A549 (cell line): Measurements from ENCODE around the gene SLC3A2. TPM values are rescaled to one million over a fixed set of nuclear protein-coding genes. Genes with fewer than 3 reads are reported as not detected.

ENCODE experiments used
- ATAC-seq, 2 experiments: fragments of 200-7000 bp in 1 of 2; fragments of >200 bp in 1 of 2; cut with Nextera tagmentation in 1 of 2; cut with Tn5 transposase in 1 of 2; 3 replicates each; pipeline versions ENCODE4 v1.8.0 to v1.9.1; 2018 to 2020; ENCODE audit warnings: mild to moderate bottlenecking in 1 of 2, moderate library complexity in 1 of 2
- CTCF ChIA-PET: fragments of 300-600 bp; sonication (Branson Sonifier 250); formaldehyde crosslinking; extraction: SDS; loops from one replicate; lab custom pipeline; 2021; ENCODE audit warnings: antibody characterized with exemption, inconsistent platforms; lab: Yijun Ruan, JAX
- POLR2A ChIA-PET: fragments of 350-600 bp; formaldehyde crosslinking; extraction: SDS; loops from one replicate; lab custom pipeline; 2021; ENCODE audit warnings: antibody characterized with exemption, inconsistent platforms; lab: Yijun Ruan, JAX
- DNase-seq, 2 experiments: peaks; one replicate each; pipeline versions ENCODE4 v3.0.0 to v3.0.0-alpha.2; 2011 to 2016; ENCODE audit warnings: low read depth in 1 of 2, low spot score in 1 of 2
- FAIRE-seq: peaks from 2 replicates; lab custom pipeline; 2011; peaks lifted over from hg19 to GRCh38; lab: Jason Lieb, UNC
- H3K27ac ChIP-seq, 2 experiments: fragments of >200 bp; sonication (Bioruptor Twin); formaldehyde crosslinking; 3 replicates each; pipeline ENCODE4 v1.5.1; 2016 to 2017
- H3K4me1 ChIP-seq: fragments of >200 bp; sonication (Bioruptor Twin); formaldehyde crosslinking; 3 replicates; pipeline ENCODE4 v1.6.1; 2016
- H3K4me2 ChIP-seq: fragments of >200 bp; sonication (Bioruptor Twin); formaldehyde crosslinking; 3 replicates; pipeline ENCODE4 v1.6.1; 2016
- H3K4me3 ChIP-seq: fragments of >200 bp; sonication (Bioruptor Twin); formaldehyde crosslinking; 3 replicates; pipeline ENCODE4 v1.5.1; 2016
- H3K9me3 ChIP-seq: fragments of >200 bp; sonication (Bioruptor Twin); formaldehyde crosslinking; 3 replicates; pipeline ENCODE4 v1.6.1; 2016
- CBX8 ChIP-seq: fragments of 200-600 bp; sonication (generic); IDR thresholded peaks from 2 replicates; pipeline ENCODE4 v1.6.1; 2016
- EHF ChIP-seq: fragments of 250-450 bp; sonication (Bioruptor Pico); IDR thresholded peaks from 2 replicates; pipeline ENCODE4 v1.5.0; 2020; ENCODE audit warnings: mild to moderate bottlenecking
- EP300 ChIP-seq, 2 experiments: fragments of >200 bp; sonication (Bioruptor Twin); formaldehyde crosslinking; IDR thresholded peaks; 2 replicates in 1 of 2; 3 replicates in 1 of 2; pipeline ENCODE4 v1.6.1; 2016 to 2017
- FOSB ChIP-seq: fragments of 250-450 bp; sonication (Bioruptor Pico); IDR thresholded peaks from 2 replicates; pipeline ENCODE4 v1.5.0; 2020; ENCODE audit warnings: mild to moderate bottlenecking, moderate library complexity
- HOXB13 ChIP-seq: fragments of 250-450 bp; sonication (Bioruptor Pico); IDR thresholded peaks from 2 replicates; pipeline ENCODE4 v1.5.0; 2020; ENCODE audit warnings: low read depth, mild to moderate bottlenecking, moderate library complexity
- JUN ChIP-seq, 2 experiments: fragments of >200 bp; sonication (Bioruptor Twin); formaldehyde crosslinking; IDR thresholded peaks; 2 replicates in 1 of 2; 3 replicates in 1 of 2; pipeline ENCODE4 v1.6.1; 2016 to 2017
- JUNB ChIP-seq: fragments of >200 bp; sonication (Bioruptor Twin); formaldehyde crosslinking; IDR thresholded peaks from 2 replicates; pipeline ENCODE4 v1.6.1; 2016
- KDM5A ChIP-seq: fragments of 200-600 bp; sonication (generic); IDR thresholded peaks from 2 replicates; pipeline ENCODE4 v1.6.1; 2016; ENCODE audit warnings: antibody characterized with exemption, mild to moderate bottlenecking
- MAZ ChIP-seq: fragments of 150-350 bp; IDR thresholded peaks from 2 replicates; pipeline ENCODE4 v1.6.1; 2014; ENCODE audit warnings: antibody characterized with exemption, low read depth, low read length, borderline replicate concordance
- NFE2L2 ChIP-seq: fragments of 150-350 bp; conservative IDR thresholded peaks from 2 replicates; pipeline ENCODE4 v1.6.1; 2014; ENCODE audit warnings: low read length
- NPAS2 ChIP-seq: fragments of 250-450 bp; sonication (Bioruptor Pico); IDR thresholded peaks from 2 replicates; pipeline ENCODE4 v1.8.0; 2022; ENCODE audit warnings: mild to moderate bottlenecking, moderate library complexity, borderline replicate concordance
- PHF8 ChIP-seq: fragments of 200-600 bp; sonication (generic); IDR thresholded peaks from 2 replicates; pipeline ENCODE4 v1.6.1; 2016; ENCODE audit warnings: low read depth, mild to moderate bottlenecking, antibody characterized with exemption, moderate library complexity, borderline replicate concordance
- POLR2A ChIP-seq: IDR thresholded peaks from 2 replicates; pipeline ENCODE4 v1.6.1; 2012; ENCODE audit warnings: mild to moderate bottlenecking, low read length
- POLR2AphosphoS2 ChIP-seq: conservative IDR thresholded peaks from 2 replicates; pipeline ENCODE4 v1.6.1; 2012; ENCODE audit warnings: low read length, improper control_type of control experiment, inconsistent platforms
- RARB ChIP-seq: fragments of 250-450 bp; sonication (Bioruptor Pico); IDR thresholded peaks from 2 replicates; pipeline ENCODE4 v1.8.0; 2021; ENCODE audit warnings: mild to moderate bottlenecking, moderate library complexity
- SMC3 ChIP-seq: fragments of >200 bp; sonication (Bioruptor Twin); formaldehyde crosslinking; IDR thresholded peaks from 3 replicates; pipeline ENCODE4 v1.6.1; 2018; ENCODE audit warnings: inconsistent platforms
- SREBF2 ChIP-seq: fragments of 450-650 bp; IDR thresholded peaks from 2 replicates; pipeline ENCODE4 v1.6.1; 2014; ENCODE audit warnings: mild to moderate bottlenecking, moderate library complexity
- ZNF302 ChIP-seq: fragments of 250-450 bp; sonication (Bioruptor Pico); IDR thresholded peaks from 2 replicates; pipeline ENCODE4 v1.9.0; 2021; ENCODE audit warnings: inconsistent platforms, mild to moderate bottlenecking, moderate library complexity
- WGBS: methylation state at CpG from one replicate; pipeline ENCODE4 v1.1.6; 2017; ENCODE audit errors: missing lambda C conversion rate; 5-methylcytosine and 5-hydroxymethylcytosine counted together
- polyA plus RNA-seq, 4 experiments: library from polyadenylated mRNA; depleted of rRNA in 3 of 4; stranded (reverse); fragments of >200 nt; fragmentation: RNase III in 1 of 4; extraction: RNeasy Plus Mini Kit Qiagen cat#74134 plus additional on column Dnase treatment in 1 of 4; gene quantifications; 2 replicates in 3 of 4; 3 replicates in 1 of 4; pipeline ENCODE4 v1.2.3, GENCODE V29; 2011 to 2017
- TF ChIP-seq, protein P1 (sequence below): fragments of 200-600 bp; sonication (generic); IDR thresholded peaks from 2 replicates; pipeline ENCODE4 v1.6.1; 2016; ENCODE audit warnings: antibody characterized with exemption, mild to moderate bottlenecking, moderate library complexity
- TF ChIP-seq, protein P2 (sequence below): fragments of >200 bp; sonication (Bioruptor Twin); formaldehyde crosslinking; IDR thresholded peaks from 3 replicates; pipeline ENCODE4 v1.5.1; 2016
- TF ChIP-seq, protein P3 (sequence below): fragments of >200 bp; sonication (Bioruptor Twin); formaldehyde crosslinking; IDR thresholded peaks from 3 replicates; pipeline ENCODE4 v1.6.1; 2016
- TF ChIP-seq, protein P4 (sequence below): fragments of 250-450 bp; sonication (Bioruptor Pico); IDR thresholded peaks from 2 replicates; pipeline ENCODE4 v1.5.0; 2021; ENCODE audit warnings: mild to moderate bottlenecking, moderate library complexity, borderline replicate concordance
- TF ChIP-seq, protein P5 (sequence below): IDR thresholded peaks from 2 replicates; pipeline ENCODE4 v1.6.1; 2012
- TF ChIP-seq, protein P6 (sequence below): IDR thresholded peaks from 2 replicates; pipeline ENCODE4 v1.6.1; 2012

Gene SLC3A2
- polyA plus RNA-seq, 2 of the 4 experiments (the other 2 are of a cell fraction) = 1,007 to 1,064 TPM

DNA sequence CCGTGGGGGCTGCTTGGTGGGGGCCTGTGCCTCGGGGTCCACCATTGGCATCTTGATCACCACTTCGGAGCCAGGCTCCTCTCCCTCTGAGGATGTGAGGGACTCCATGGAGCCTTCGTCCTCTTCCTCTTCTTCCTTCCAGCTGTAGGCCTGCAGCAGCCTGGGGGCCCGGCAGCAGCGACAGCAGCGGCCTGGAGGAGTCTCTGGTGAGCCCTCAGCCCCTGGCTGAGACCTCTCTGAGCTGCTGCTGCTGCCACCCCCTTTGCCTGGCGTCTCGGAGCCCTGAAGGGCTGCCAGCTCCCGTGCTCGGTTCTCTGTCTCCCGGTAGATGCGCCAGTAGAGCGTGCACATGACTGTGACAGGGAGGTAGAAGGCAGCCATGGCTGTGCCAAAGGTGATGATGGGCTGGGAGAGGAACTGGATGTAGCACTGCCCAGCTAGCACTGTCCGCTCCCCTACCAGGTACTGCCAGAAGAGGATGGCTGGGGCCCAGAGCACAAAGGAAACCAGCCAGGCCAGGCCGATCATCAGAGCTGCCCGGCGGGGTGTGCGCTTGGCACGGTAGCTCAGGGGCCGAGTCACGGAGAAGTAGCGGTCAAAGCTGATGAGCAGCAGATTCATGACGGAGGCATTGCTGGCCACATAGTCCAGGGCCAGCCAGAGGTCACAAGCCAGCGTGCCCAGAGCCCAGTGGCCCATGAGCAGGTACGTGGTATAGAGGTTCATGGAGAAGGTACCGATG is 29.6 kb downstream of the SLC3A2 start:
- TF ChIP-seq, protein P1, sequence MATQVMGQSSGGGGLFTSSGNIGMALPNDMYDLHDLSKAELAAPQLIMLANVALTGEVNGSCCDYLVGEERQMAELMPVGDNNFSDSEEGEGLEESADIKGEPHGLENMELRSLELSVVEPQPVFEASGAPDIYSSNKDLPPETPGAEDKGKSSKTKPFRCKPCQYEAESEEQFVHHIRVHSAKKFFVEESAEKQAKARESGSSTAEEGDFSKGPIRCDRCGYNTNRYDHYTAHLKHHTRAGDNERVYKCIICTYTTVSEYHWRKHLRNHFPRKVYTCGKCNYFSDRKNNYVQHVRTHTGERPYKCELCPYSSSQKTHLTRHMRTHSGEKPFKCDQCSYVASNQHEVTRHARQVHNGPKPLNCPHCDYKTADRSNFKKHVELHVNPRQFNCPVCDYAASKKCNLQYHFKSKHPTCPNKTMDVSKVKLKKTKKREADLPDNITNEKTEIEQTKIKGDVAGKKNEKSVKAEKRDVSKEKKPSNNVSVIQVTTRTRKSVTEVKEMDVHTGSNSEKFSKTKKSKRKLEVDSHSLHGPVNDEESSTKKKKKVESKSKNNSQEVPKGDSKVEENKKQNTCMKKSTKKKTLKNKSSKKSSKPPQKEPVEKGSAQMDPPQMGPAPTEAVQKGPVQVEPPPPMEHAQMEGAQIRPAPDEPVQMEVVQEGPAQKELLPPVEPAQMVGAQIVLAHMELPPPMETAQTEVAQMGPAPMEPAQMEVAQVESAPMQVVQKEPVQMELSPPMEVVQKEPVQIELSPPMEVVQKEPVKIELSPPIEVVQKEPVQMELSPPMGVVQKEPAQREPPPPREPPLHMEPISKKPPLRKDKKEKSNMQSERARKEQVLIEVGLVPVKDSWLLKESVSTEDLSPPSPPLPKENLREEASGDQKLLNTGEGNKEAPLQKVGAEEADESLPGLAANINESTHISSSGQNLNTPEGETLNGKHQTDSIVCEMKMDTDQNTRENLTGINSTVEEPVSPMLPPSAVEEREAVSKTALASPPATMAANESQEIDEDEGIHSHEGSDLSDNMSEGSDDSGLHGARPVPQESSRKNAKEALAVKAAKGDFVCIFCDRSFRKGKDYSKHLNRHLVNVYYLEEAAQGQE = no peak
- TF ChIP-seq RARB (no peak), NPAS2 (no peak), SMC3 (no peak), KDM5A (no peak), JUNB (no peak), JUN (IDR thresholded peaks at IDR 0.05) (no peak), POLR2A (no peak), PHF8 (no peak), FOSB (CRISPR knock-in tag) (no peak), SREBF2 (no peak), EP300 (IDR thresholded peaks at IDR 0.05) (no peak), CBX8 (no peak)
- TF ChIP-seq, protein P2, sequence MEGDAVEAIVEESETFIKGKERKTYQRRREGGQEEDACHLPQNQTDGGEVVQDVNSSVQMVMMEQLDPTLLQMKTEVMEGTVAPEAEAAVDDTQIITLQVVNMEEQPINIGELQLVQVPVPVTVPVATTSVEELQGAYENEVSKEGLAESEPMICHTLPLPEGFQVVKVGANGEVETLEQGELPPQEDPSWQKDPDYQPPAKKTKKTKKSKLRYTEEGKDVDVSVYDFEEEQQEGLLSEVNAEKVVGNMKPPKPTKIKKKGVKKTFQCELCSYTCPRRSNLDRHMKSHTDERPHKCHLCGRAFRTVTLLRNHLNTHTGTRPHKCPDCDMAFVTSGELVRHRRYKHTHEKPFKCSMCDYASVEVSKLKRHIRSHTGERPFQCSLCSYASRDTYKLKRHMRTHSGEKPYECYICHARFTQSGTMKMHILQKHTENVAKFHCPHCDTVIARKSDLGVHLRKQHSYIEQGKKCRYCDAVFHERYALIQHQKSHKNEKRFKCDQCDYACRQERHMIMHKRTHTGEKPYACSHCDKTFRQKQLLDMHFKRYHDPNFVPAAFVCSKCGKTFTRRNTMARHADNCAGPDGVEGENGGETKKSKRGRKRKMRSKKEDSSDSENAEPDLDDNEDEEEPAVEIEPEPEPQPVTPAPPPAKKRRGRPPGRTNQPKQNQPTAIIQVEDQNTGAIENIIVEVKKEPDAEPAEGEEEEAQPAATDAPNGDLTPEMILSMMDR = no peak
- TF ChIP-seq, protein P3, sequence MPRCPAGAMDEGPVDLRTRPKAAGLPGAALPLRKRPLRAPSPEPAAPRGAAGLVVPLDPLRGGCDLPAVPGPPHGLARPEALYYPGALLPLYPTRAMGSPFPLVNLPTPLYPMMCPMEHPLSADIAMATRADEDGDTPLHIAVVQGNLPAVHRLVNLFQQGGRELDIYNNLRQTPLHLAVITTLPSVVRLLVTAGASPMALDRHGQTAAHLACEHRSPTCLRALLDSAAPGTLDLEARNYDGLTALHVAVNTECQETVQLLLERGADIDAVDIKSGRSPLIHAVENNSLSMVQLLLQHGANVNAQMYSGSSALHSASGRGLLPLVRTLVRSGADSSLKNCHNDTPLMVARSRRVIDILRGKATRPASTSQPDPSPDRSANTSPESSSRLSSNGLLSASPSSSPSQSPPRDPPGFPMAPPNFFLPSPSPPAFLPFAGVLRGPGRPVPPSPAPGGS = no peak
- Histone ChIP-seq H3K4me1 (0 out of 3 replicates have a peak, but pooled peaks cover 3% of the 10 kb centered on the region), H3K4me3 (no peak overlapping the region), H3K4me2 (no peak overlapping the region), H3K27ac (no peak overlapping the region), H3K9me3 (no peaks in the 10 kb centered on the region)
- 73% methylated on average over 19 of the region's 27 CpGs for WGBS
- ChIA-PET POLR2A (no interaction called here), CTCF (interaction anchor here (0.8 to 21.0 kb wide), 9 partner anchors 9 to 125 kb away, joined by 3 to 461 read pairs (median 3); partner anchors contain the start of gene CHRM1)
- FAIRE-seq = no peak
- no peak for ATAC-seq
- no peak for DNase-seq

DNA sequence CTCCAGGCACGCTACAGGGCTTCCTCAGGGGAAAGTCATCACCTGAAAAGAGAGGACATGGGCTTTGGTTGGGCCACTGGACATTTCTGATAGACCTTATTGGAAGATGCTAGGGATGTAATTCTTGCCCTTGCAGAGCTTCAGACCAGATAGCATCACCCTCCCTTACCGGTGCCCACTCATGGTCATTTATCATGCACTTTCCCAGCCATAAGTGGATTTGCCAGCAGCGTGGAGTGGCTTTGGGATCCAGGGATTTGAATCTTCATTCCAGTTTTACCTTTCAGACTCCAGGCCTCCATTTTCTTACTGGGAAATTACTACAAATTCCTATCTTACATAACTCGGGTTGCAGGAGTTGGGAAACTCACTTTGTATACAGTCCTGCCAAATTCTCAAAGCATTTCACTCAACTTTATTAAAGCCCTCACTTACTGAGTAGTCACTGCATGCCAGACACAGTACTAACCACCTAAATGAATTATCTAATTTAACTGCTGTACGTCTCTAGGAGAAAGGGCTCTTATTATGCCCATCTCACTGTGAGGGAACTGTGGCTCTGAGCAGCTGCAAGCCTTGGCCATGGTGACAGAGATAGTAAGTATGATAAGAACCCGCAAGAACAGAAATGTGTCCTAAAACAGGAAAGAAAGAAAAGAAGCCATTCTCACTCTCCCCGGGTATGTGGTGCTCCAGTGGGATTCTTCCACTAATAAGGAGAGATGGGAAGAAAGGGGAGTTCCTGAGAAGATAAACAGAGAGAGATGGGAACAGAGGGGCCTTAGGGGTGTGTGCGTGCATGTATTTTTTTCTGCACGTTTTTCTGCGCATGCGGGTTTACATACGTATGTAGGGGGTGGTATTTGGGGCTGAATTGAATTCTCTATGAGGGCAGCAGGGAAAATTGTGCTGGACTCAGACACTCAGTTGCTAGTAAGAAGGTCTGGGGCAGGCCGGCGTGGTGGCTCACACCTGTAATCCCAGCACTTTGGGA is 30.7 kb downstream of the SLC3A2 start:
- 70% methylated on average over 14 of the region's 14 CpGs for WGBS
- Histone ChIP-seq H3K4me2 (no peak overlapping the region), H3K4me3 (no peak overlapping the region), H3K27ac (no peak overlapping the region), H3K9me3 (no peaks in the 10 kb centered on the region), H3K4me1 (no peaks in the 10 kb centered on the region)
- ATAC-seq (no peak), DNase-seq (no peak), FAIRE-seq (no peak)
- POLR2A ChIA-PET = no interaction called here
- CTCF ChIA-PET = interaction anchor here (0.9 to 21.0 kb wide), 6 partner anchors 8 to 115 kb away, joined by 3 to 461 read pairs (median 6); partner anchors contain the start of gene CHRM1
- no peak for TF ChIP-seq POLR2AphosphoS2
- no peak for TF ChIP-seq EHF (CRISPR knock-in tag)
- no peak for TF ChIP-seq HOXB13
- TF ChIP-seq, protein P4, sequence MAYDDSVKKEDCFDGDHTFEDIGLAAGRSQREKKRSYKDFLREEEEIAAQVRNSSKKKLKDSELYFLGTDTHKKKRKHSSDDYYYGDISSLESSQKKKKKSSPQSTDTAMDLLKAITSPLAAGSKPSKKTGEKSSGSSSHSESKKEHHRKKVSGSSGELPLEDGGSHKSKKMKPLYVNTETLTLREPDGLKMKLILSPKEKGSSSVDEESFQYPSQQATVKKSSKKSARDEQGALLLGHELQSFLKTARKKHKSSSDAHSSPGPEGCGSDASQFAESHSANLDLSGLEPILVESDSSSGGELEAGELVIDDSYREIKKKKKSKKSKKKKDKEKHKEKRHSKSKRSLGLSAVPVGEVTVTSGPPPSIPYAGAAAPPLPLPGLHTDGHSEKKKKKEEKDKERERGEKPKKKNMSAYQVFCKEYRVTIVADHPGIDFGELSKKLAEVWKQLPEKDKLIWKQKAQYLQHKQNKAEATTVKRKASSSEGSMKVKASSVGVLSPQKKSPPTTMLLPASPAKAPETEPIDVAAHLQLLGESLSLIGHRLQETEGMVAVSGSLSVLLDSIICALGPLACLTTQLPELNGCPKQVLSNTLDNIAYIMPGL (CRISPR knock-in tag) = no peak
- no peak for TF ChIP-seq MAZ
- no peak for TF ChIP-seq NFE2L2
- no peak for TF ChIP-seq ZNF302 (CRISPR knock-in tag)
- TF ChIP-seq, protein P3 = no peak
- TF ChIP-seq, protein P5, sequence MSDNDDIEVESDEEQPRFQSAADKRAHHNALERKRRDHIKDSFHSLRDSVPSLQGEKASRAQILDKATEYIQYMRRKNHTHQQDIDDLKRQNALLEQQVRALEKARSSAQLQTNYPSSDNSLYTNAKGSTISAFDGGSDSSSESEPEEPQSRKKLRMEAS = no peak
- TF ChIP-seq, protein P6, sequence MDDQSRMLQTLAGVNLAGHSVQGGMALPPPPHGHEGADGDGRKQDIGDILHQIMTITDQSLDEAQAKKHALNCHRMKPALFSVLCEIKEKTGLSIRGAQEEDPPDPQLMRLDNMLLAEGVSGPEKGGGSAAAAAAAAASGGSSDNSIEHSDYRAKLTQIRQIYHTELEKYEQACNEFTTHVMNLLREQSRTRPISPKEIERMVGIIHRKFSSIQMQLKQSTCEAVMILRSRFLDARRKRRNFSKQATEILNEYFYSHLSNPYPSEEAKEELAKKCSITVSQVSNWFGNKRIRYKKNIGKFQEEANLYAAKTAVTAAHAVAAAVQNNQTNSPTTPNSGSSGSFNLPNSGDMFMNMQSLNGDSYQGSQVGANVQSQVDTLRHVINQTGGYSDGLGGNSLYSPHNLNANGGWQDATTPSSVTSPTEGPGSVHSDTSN = no peak
